Esophagus muscularis mucosa (tissue), 4 donors: ENCODE measurements around the gene TSPO.

ENCODE experiments used
- CTCF ChIP-seq, 3 experiments: fragments of 200-600 bp in 2 of 3; fragments of 450-650 bp in 1 of 3; sonication (generic) in 2 of 3; IDR thresholded peaks; one replicate each; pipeline ENCODE4 v1.5.1; 2017 to 2019; ENCODE audit warnings: antibody characterized with exemption in 3 of 3, mild to moderate bottlenecking in 2 of 3, moderate library complexity in 1 of 3
- EP300 ChIP-seq: sonication (generic); formaldehyde crosslinking; IDR thresholded peaks from one replicate; pipeline ENCODE4 v1.6.1; 2017; ENCODE audit warnings: antibody characterized with exemption
- POLR2A ChIP-seq: fragments of 450-650 bp; IDR thresholded peaks from one replicate; pipeline ENCODE4 v1.6.1; 2017; ENCODE audit warnings: antibody characterized with exemption, moderate library complexity, mild to moderate bottlenecking, low read depth
- POLR2AphosphoS5 ChIP-seq, 2 donors: sonication (generic); formaldehyde crosslinking; IDR thresholded peaks; one replicate each; pipeline ENCODE4 v1.6.1; 2017; ENCODE audit warnings: antibody characterized with exemption in 2 of 2

GRCh38 chr22:43210631-43211515 is 59.5 kb downstream of the TSPO start:
- TF ChIP-seq CTCF (IDR thresholded peaks at IDR 0.05): no peak
- no peak for TF ChIP-seq POLR2AphosphoS5 (IDR thresholded peaks at IDR 0.05)
- TF ChIP-seq EP300: no peak
- no peak for TF ChIP-seq POLR2A
